ENCODE results near the gene AP4M1.

The AP4M1 gene

DNA sequence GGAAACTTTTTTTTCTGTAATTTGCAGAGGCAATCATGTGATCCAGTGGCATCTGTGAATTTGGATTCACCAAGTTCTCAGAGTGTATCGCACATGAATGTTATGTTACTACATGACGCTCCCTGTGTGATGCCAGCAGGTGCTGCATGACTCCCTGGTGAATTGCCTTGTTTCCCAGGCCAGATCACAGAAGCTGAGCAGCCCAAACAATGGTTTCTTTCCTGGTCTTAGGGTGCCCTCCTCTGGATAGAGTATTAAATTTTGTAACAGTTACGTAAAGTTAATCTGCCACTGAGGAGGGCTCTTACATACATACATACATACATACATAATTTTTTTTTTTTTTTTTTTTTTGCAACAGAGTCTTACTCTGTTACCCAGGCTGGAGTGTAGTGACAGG is 48.2 kb upstream of the AP4M1 start:
- TF ChIP-seq GFI1B (tag by site-specific recombination; IDR thresholded peaks at IDR 0.05) (no peak), ZNF654 (tag by site-specific recombination; IDR thresholded peaks at IDR 0.05; ENCODE audit: low read depth) (peak; percentile 55), ZNF560 (tag by site-specific recombination; IDR thresholded peaks at IDR 0.05; ENCODE audit: borderline replicate concordance) (no peak), RBAK (tag by site-specific recombination; IDR thresholded peaks at IDR 0.05) (no peak), ZNF660 (tag by site-specific recombination; IDR thresholded peaks at IDR 0.05) (0 out of 2 replicates have a peak, but pooled peaks have one; percentile 41), ZIC2 (tag by site-specific recombination; IDR thresholded peaks at IDR 0.05) (peak; percentile 38; the same call in 1 of the 2 replicates), ZBTB17 (tag by site-specific recombination; IDR thresholded peaks at IDR 0.05) (peak; percentile 53; the same call in 1 of the 2 replicates), ZNF600 (tag by site-specific recombination; IDR thresholded peaks at IDR 0.05) (peak; percentile 70), ZNF768 (tag by site-specific recombination; IDR thresholded peaks at IDR 0.05) (no peak), ZNF324 (tag by site-specific recombination; IDR thresholded peaks at IDR 0.05) (no peak), TCF7L2 (IDR thresholded peaks at IDR 0.05; ENCODE audit: borderline replicate concordance, low read depth, low read length) (no peak)
- TF ChIP-seq, protein P1, sequence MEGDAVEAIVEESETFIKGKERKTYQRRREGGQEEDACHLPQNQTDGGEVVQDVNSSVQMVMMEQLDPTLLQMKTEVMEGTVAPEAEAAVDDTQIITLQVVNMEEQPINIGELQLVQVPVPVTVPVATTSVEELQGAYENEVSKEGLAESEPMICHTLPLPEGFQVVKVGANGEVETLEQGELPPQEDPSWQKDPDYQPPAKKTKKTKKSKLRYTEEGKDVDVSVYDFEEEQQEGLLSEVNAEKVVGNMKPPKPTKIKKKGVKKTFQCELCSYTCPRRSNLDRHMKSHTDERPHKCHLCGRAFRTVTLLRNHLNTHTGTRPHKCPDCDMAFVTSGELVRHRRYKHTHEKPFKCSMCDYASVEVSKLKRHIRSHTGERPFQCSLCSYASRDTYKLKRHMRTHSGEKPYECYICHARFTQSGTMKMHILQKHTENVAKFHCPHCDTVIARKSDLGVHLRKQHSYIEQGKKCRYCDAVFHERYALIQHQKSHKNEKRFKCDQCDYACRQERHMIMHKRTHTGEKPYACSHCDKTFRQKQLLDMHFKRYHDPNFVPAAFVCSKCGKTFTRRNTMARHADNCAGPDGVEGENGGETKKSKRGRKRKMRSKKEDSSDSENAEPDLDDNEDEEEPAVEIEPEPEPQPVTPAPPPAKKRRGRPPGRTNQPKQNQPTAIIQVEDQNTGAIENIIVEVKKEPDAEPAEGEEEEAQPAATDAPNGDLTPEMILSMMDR (tag by site-specific recombination; IDR thresholded peaks at IDR 0.05): peak; percentile 25; the same call in 1 of the 2 replicates
- Histone ChIP-seq H3K4me1 (ENCODE audit: control insufficient read depth, insufficient read depth, low read length) (peaks cover 3% of the 10 kb centered on the region; the same call in 1 of the 2 replicates), H3K9me3 (ENCODE audit: control insufficient read depth, insufficient read depth, low read depth, low read length) (no peaks in the 10 kb centered on the region), H3K4me3 (ENCODE audit: low read depth, low read length) (no peak overlapping the region), H3K36me3 (ENCODE audit: control insufficient read depth in 2 of 2, insufficient read depth in 1 of 2, low read length in 2 of 2) (peaks cover 13 to 19% of the 10 kb centered on the region in 2 experiments), H3K27ac (ENCODE audit: extremely low read depth, low read depth, low read length) (no peak overlapping the region)
- ChIA-PET CTCF (interaction anchor here (0.6 to 2.7 kb wide), 10 partner anchors 11 to 421 kb away, joined by 3 to 23 read pairs (median 4); no protein-coding TSS in a partner anchor), POLR2A (interaction anchor here (0.6 kb wide), 1 partner anchor 29 kb away, joined by 4 read pairs; no protein-coding TSS in a partner anchor)

DNA sequence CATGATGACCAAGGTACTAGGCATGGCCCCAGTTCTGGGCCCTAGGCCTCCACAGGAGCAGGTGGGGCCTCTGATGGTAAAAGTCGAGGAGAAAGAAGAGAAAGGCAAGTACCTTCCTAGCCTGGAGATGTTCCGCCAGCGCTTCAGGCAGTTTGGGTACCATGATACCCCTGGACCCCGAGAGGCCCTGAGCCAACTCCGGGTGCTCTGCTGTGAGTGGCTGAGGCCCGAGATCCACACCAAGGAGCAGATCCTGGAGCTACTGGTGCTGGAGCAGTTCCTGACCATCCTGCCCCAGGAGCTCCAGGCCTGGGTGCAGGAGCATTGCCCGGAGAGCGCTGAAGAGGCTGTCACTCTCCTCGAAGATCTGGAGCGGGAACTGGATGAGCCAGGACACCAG is 44.4 kb upstream of the AP4M1 start:
- TF ChIP-seq ZNF202 (tag by site-specific recombination; IDR thresholded peaks at IDR 0.05; ENCODE audit: borderline replicate concordance) (no peak), KLF16 (tag by site-specific recombination; IDR thresholded peaks at IDR 0.05) (no peak), ZNF621 (tag by site-specific recombination; IDR thresholded peaks at IDR 0.05) (no peak), ZNF404 (tag by site-specific recombination; IDR thresholded peaks at IDR 0.05) (no peak)
- TF ChIP-seq, protein P2, sequence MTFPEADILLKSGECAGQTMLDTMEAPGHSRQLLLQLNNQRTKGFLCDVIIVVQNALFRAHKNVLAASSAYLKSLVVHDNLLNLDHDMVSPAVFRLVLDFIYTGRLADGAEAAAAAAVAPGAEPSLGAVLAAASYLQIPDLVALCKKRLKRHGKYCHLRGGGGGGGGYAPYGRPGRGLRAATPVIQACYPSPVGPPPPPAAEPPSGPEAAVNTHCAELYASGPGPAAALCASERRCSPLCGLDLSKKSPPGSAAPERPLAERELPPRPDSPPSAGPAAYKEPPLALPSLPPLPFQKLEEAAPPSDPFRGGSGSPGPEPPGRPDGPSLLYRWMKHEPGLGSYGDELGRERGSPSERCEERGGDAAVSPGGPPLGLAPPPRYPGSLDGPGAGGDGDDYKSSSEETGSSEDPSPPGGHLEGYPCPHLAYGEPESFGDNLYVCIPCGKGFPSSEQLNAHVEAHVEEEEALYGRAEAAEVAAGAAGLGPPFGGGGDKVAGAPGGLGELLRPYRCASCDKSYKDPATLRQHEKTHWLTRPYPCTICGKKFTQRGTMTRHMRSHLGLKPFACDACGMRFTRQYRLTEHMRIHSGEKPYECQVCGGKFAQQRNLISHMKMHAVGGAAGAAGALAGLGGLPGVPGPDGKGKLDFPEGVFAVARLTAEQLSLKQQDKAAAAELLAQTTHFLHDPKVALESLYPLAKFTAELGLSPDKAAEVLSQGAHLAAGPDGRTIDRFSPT (tag by site-specific recombination; IDR thresholded peaks at IDR 0.05): no peak
- CTCF ChIA-PET: no interaction called here
- peaks cover 28 to 36% of the 10 kb centered on the region in 2 experiments for H3K36me3 ChIP-seq (ENCODE audit: control insufficient read depth in 2 of 2, insufficient read depth in 1 of 2, low read length in 2 of 2)
- no peak overlapping the region for H3K4me3 ChIP-seq (ENCODE audit: low read depth, low read length)
- H3K27ac ChIP-seq (ENCODE audit: extremely low read depth, low read depth, low read length): no peak overlapping the region
- no peaks in the 10 kb centered on the region for H3K9me3 ChIP-seq (ENCODE audit: control insufficient read depth, insufficient read depth, low read depth, low read length)
- H3K4me1 ChIP-seq (ENCODE audit: control insufficient read depth, insufficient read depth, low read length): no peaks in the 10 kb centered on the region
- POLR2A ChIA-PET: no interaction called here

DNA sequence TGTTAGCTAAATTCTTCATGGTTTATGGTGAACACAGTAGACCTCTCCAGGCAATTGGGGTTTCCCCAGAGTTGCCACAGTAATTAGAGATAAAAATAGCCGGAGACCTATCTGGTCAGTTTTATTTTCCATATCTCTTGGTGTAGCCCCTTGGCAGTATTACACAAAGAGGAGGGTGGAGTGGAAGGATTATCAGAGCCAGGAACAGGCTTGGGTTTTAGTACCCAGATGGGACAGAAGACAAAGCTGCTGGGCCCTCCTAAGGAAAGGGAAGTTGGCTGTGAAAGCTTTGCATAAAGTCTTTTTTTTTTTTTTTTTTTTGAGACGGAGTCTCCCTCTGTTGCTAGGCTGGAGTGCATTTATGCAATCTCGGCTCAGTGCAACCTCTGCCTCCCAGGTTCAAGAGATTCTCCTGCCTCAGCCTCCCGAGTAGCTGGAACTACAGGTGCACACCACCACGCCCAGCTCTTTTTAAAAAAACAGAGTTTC is 42.1 kb upstream of the AP4M1 start:
- ChIA-PET CTCF (interaction anchor here (0.6 kb wide), 1 partner anchor 23 kb away, joined by 3 read pairs; no protein-coding TSS in a partner anchor), POLR2A (no interaction called here)
- H3K9me3 ChIP-seq (ENCODE audit: control insufficient read depth, insufficient read depth, low read depth, low read length): no peaks in the 10 kb centered on the region
- peaks cover 45 to 47% of the 10 kb centered on the region in 2 experiments for H3K36me3 ChIP-seq (ENCODE audit: control insufficient read depth in 2 of 2, insufficient read depth in 1 of 2, low read length in 2 of 2)
- H3K4me3 ChIP-seq (ENCODE audit: low read depth, low read length): no peak overlapping the region
- H3K4me1 ChIP-seq (ENCODE audit: control insufficient read depth, insufficient read depth, low read length): no peaks in the 10 kb centered on the region
- no peak overlapping the region for H3K27ac ChIP-seq (ENCODE audit: extremely low read depth, low read depth, low read length)
- TF ChIP-seq, protein P3, sequence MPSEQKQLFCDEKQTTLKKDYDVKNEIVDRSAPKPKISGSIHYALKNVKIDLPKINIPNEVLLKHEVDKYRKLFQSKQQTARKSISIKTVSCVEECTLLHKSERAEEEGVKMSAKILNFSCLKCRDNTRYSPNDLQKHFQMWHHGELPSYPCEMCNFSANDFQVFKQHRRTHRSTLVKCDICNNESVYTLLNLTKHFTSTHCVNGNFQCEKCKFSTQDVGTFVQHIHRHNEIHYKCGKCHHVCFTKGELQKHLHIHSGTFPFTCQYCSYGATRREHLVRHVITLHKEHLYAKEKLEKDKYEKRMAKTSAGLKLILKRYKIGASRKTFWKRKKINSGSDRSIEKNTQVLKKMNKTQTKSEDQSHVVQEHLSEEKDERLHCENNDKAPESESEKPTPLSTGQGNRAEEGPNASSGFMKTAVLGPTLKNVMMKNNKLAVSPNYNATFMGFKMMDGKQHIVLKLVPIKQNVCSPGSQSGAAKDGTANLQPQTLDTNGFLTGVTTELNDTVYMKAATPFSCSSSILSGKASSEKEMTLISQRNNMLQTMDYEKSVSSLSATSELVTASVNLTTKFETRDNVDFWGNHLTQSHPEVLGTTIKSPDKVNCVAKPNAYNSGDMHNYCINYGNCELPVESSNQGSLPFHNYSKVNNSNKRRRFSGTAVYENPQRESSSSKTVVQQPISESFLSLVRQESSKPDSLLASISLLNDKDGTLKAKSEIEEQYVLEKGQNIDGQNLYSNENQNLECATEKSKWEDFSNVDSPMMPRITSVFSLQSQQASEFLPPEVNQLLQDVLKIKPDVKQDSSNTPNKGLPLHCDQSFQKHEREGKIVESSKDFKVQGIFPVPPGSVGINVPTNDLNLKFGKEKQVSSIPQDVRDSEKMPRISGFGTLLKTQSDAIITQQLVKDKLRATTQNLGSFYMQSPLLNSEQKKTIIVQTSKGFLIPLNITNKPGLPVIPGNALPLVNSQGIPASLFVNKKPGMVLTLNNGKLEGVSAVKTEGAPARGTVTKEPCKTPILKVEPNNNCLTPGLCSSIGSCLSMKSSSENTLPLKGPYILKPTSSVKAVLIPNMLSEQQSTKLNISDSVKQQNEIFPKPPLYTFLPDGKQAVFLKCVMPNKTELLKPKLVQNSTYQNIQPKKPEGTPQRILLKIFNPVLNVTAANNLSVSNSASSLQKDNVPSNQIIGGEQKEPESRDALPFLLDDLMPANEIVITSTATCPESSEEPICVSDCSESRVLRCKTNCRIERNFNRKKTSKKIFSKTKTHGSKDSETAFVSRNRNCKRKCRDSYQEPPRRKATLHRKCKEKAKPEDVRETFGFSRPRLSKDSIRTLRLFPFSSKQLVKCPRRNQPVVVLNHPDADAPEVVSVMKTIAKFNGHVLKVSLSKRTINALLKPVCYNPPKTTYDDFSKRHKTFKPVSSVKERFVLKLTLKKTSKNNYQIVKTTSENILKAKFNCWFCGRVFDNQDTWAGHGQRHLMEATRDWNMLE (tag by site-specific recombination; conservative IDR thresholded peaks at IDR 0.05; ENCODE audit: low read depth): no peak
- TF ChIP-seq ZBTB1 (tag by site-specific recombination; IDR thresholded peaks at IDR 0.05) (no peak), ZNF610 (tag by site-specific recombination; IDR thresholded peaks at IDR 0.05; ENCODE audit: borderline replicate concordance) (no peak), ZNF23 (tag by site-specific recombination; IDR thresholded peaks at IDR 0.05; ENCODE audit: borderline replicate concordance) (no peak)
